ENCODE measurements around the gene TPM2.
A peak's percentile ranks its signal among the peaks of the same experiment; 100 is the strongest.
"Not testable (repeated sequence)": the region's sequence is repeated elsewhere in the genome, so short reads cannot be mapped to it uniquely, and the experiment has no call there.

Gene TPM2

GRCh38 chr9:35650341-35651158, 39.2 kb downstream of the TPM2 start, which contains the start of gene SIT1:
SIT1 (minus strand) TSS chr9:35650931; CDS start chr9:35650853, 78 bp downstream.
- DNase-seq = no peak

- DNase-seq = peak; percentile 53 to 64
Measured at GRCh38 chr9:35649431-35650340, 40.0 kb downstream of the TPM2 start.

- peak; percentile 88 to 89 for DNase-seq
Measured at GRCh38 chr9:35646533-35647265, 43.0 kb downstream of the TPM2 start.

- no peak for DNase-seq
Measured at GRCh38 chr9:35646153-35646532, 43.6 kb downstream of the TPM2 start.

- DNase-seq = not testable (repeated sequence)
Measured at GRCh38 chr9:35645736-35646135, 44.0 kb downstream of the TPM2 start.

GRCh38 chr9:35643046-35643445, 46.7 kb downstream of the TPM2 start:
- no peak for DNase-seq

GRCh38 chr9:35641478-35641877, 48.2 kb downstream of the TPM2 start:
- not testable (repeated sequence) for DNase-seq

- not testable (repeated sequence) for DNase-seq
Measured at GRCh38 chr9:35640431-35640830, 49.3 kb downstream of the TPM2 start.

- DNase-seq = no peak
Measured at GRCh38 chr9:35639631-35640030, 50.1 kb downstream of the TPM2 start.

- not testable (repeated sequence) for DNase-seq
Measured at GRCh38 chr9:35639225-35639624, 50.5 kb downstream of the TPM2 start.

GRCh38 chr9:35638751-35639150, 51.0 kb downstream of the TPM2 start:
- not testable (repeated sequence) for DNase-seq

GRCh38 chr9:35637427-35637955, 52.2 kb downstream of the TPM2 start:
- DNase-seq = not testable (repeated sequence)

- DNase-seq = not testable (repeated sequence)
Measured at GRCh38 chr9:35636877-35637246, 52.9 kb downstream of the TPM2 start.

- DNase-seq = no peak
Measured at GRCh38 chr9:35636135-35636876, 53.4 kb downstream of the TPM2 start.

GRCh38 chr9:35635730-35636129, 54.0 kb downstream of the TPM2 start:
- no peak for DNase-seq
